Measurements from ENCODE around the gene GPC5. TPM values are rescaled to one million over a fixed set of nuclear protein-coding genes. Genes with fewer than 3 reads are reported as not detected.

The GPC5 gene
- total and polyA plus RNA-seq, 9 donors, result 0.10 to 1.5 (median 0.38) TPM

- Histone ChIP-seq H3K27me3 (no peaks in the 10 kb centered on the region), H3K4me1 (ENCODE audit: insufficient read depth) (no peaks in the 10 kb centered on the region), H3K9me3 (no peaks in the 10 kb centered on the region), H3K4me3 (no peak overlapping the region), H3K36me3 (no peaks in the 10 kb centered on the region), H3K27ac (no peak overlapping the region)
- intact Hi-C loops (cut with DNase I), result no loop called here
- 72 to 78% (median 72%) methylated on average over 10 of the region's 10 CpGs for WGBS, 3 donors
- no peak for DNase-seq
- TF ChIP-seq, protein P1, sequence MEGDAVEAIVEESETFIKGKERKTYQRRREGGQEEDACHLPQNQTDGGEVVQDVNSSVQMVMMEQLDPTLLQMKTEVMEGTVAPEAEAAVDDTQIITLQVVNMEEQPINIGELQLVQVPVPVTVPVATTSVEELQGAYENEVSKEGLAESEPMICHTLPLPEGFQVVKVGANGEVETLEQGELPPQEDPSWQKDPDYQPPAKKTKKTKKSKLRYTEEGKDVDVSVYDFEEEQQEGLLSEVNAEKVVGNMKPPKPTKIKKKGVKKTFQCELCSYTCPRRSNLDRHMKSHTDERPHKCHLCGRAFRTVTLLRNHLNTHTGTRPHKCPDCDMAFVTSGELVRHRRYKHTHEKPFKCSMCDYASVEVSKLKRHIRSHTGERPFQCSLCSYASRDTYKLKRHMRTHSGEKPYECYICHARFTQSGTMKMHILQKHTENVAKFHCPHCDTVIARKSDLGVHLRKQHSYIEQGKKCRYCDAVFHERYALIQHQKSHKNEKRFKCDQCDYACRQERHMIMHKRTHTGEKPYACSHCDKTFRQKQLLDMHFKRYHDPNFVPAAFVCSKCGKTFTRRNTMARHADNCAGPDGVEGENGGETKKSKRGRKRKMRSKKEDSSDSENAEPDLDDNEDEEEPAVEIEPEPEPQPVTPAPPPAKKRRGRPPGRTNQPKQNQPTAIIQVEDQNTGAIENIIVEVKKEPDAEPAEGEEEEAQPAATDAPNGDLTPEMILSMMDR (IDR thresholded peaks at IDR 0.05), result no peak
- no peak for TF ChIP-seq EP300 (IDR thresholded peaks at IDR 0.05)
- no peak for TF ChIP-seq POLR2A (IDR thresholded peaks at IDR 0.05)
Observed at GRCh38 chr13:92573467-92574057, 1175.1 kb downstream of the GPC5 start.

DNA sequence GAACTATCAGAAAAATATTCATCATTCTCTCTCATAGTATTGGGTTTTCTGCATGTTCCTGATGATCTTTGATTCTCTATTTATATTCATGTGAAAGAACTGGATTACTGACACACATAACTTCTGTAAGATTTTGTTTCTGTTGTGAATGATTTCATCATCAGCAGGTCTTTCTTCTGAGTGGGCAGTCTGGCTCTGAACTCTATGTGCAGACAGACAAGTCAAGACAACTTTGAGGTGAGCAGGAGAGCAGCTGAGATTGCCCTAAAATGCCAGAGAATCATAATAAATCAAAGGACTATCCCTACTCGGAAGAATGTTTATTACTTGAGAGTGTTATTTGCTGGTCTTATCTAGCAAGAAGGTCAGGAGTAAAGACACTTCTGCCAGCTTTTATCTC lies 1176.1 kb downstream of the GPC5 start:
- intact Hi-C loops (cut with DNase I), result no loop called here
- H3K4me1 ChIP-seq (ENCODE audit: insufficient read depth), result no peaks in the 10 kb centered on the region
- no peaks in the 10 kb centered on the region for H3K36me3 ChIP-seq
- H3K27ac ChIP-seq, result no peak overlapping the region
- 11 to 20% (median 18%) methylated on average over 1 of the region's 1 CpG for WGBS, 3 donors
- H3K4me3 ChIP-seq, result no peak overlapping the region
- no peak for DNase-seq
- no peak for TF ChIP-seq POLR2A (IDR thresholded peaks at IDR 0.05)
- no peaks in the 10 kb centered on the region for H3K27me3 ChIP-seq
- no peaks in the 10 kb centered on the region for H3K9me3 ChIP-seq

GRCh38 chr13:92575777-92576176 lies 1177.4 kb downstream of the GPC5 start:
- DNase-seq, result no peak
- Histone ChIP-seq H3K27me3 (no peaks in the 10 kb centered on the region), H3K4me1 (ENCODE audit: insufficient read depth) (no peaks in the 10 kb centered on the region), H3K27ac (no peak overlapping the region), H3K36me3 (no peaks in the 10 kb centered on the region), H3K9me3 (no peaks in the 10 kb centered on the region), H3K4me3 (no peak overlapping the region)
- intact Hi-C loops (cut with DNase I), result no loop called here
- WGBS, 3 donors, result 91 to 95% (median 94%) methylated on average over 2 of the region's 2 CpGs
- no peak for TF ChIP-seq POLR2A (IDR thresholded peaks at IDR 0.05)

GRCh38 chr13:92578358-92578757 lies 1179.9 kb downstream of the GPC5 start:
- intact Hi-C loops (cut with DNase I), result no loop called here
- DNase-seq, result no peak
- Histone ChIP-seq H3K36me3 (no peaks in the 10 kb centered on the region), H3K27me3 (no peaks in the 10 kb centered on the region), H3K27ac (no peak overlapping the region), H3K9me3 (no peaks in the 10 kb centered on the region), H3K4me1 (ENCODE audit: insufficient read depth) (no peaks in the 10 kb centered on the region), H3K4me3 (no peak overlapping the region)
- TF ChIP-seq, protein P1 (IDR thresholded peaks at IDR 0.05), result no peak
- TF ChIP-seq POLR2A (IDR thresholded peaks at IDR 0.05), result no peak
- no peak for TF ChIP-seq EP300 (IDR thresholded peaks at IDR 0.05)
- 94 to 96% (median 95%) methylated on average over 6 of the region's 6 CpGs for WGBS, 3 donors

- H3K4me1 ChIP-seq (ENCODE audit: insufficient read depth), result no peaks in the 10 kb centered on the region
- no peak for TF ChIP-seq EP300 (IDR thresholded peaks at IDR 0.05)
- TF ChIP-seq POLR2A (IDR thresholded peaks at IDR 0.05), result no peak
- TF ChIP-seq, protein P1 (IDR thresholded peaks at IDR 0.05), result no peak
- H3K27me3 ChIP-seq, result no peaks in the 10 kb centered on the region
- intact Hi-C loops (cut with DNase I), result no loop called here
- no peaks in the 10 kb centered on the region for H3K36me3 ChIP-seq
- no peak for DNase-seq
- no peaks in the 10 kb centered on the region for H3K9me3 ChIP-seq
- no peak overlapping the region for H3K4me3 ChIP-seq
- H3K27ac ChIP-seq, result no peak overlapping the region
- WGBS, 3 donors, result 84 to 93% (median 87%) methylated on average over 4 of the region's 4 CpGs
Observed at GRCh38 chr13:92589955-92590354, 1191.5 kb downstream of the GPC5 start.

Data from ovary (tissue), 9 donors.